RPMI8226 (cell line): ENCODE measurements around the gene PDE8B.
A peak's percentile ranks its signal among the peaks of the same experiment; 100 is the strongest.

ENCODE experiments used
- DNase-seq: peaks from one replicate; pipeline ENCODE4 v3.0.0-alpha.2; 2015

Gene PDE8B

GRCh38 chr5:77295863-77296378 lies 85.4 kb downstream of the PDE8B start:
- no peak for DNase-seq

GRCh38 chr5:77298146-77298545 lies 87.7 kb downstream of the PDE8B start:
- DNase-seq = no peak

- DNase-seq = no peak
These were observed 90.0 kb downstream of the PDE8B start for GRCh38 chr5:77300451-77300850.

- no peak for DNase-seq
These were observed 91.0 kb downstream of the PDE8B start for GRCh38 chr5:77301447-77301883.

- no peak for DNase-seq
These were observed 91.8 kb downstream of the PDE8B start for GRCh38 chr5:77302247-77302646.

- DNase-seq = no peak
These were observed 92.2 kb downstream of the PDE8B start for GRCh38 chr5:77302653-77303052.

- DNase-seq = no peak
These were observed 93.9 kb downstream of the PDE8B start for GRCh38 chr5:77304388-77304787.

GRCh38 chr5:77305222-77305846 lies 94.9 kb downstream of the PDE8B start:
- DNase-seq = no peak

- DNase-seq = no peak
These were observed 95.5 kb downstream of the PDE8B start for GRCh38 chr5:77305956-77306355.

- DNase-seq = no peak
These were observed 96.1 kb downstream of the PDE8B start for GRCh38 chr5:77306531-77306930.

GRCh38 chr5:77308154-77308960 lies 97.9 kb downstream of the PDE8B start:
- DNase-seq = peak; percentile 36

GRCh38 chr5:77309140-77309539 lies 98.7 kb downstream of the PDE8B start:
- no peak for DNase-seq

- no peak for DNase-seq
These were observed 100.2 kb downstream of the PDE8B start for GRCh38 chr5:77310494-77311213.

GRCh38 chr5:77311214-77311571 lies 100.7 kb downstream of the PDE8B start:
- DNase-seq = no peak

- no peak for DNase-seq
These were observed 101.9 kb downstream of the PDE8B start for GRCh38 chr5:77312413-77312812.

GRCh38 chr5:77316871-77317661 lies 106.6 kb downstream of the PDE8B start:
- DNase-seq = no peak

- DNase-seq = no peak
These were observed 107.6 kb downstream of the PDE8B start for GRCh38 chr5:77318060-77318459.

GRCh38 chr5:77319117-77319804 lies 108.8 kb downstream of the PDE8B start:
- DNase-seq = peak; percentile 7

GRCh38 chr5:77321793-77322394 lies 111.4 kb downstream of the PDE8B start:
- no peak for DNase-seq

- no peak for DNase-seq
These were observed 111.9 kb downstream of the PDE8B start for GRCh38 chr5:77322406-77322805.

- no peak for DNase-seq
These were observed 115.6 kb downstream of the PDE8B start for GRCh38 chr5:77325921-77326541.
